Measurements from ENCODE around the gene FANCE. TPM values are rescaled to one million over a fixed set of nuclear protein-coding genes. Genes with fewer than 3 reads are reported as not detected.

The FANCE gene
- total and polyA plus RNA-seq, 9 of the 15 experiments (the other 6 are each of a cell fraction or from before 2014, with no cell fraction given): 5.7 to 30.2 (median 17.0) TPM

GRCh38 chr6:35507221-35507620, 55.1 kb downstream of the FANCE start:
- FAIRE-seq (no peak), DNase-seq (ENCODE audit: extremely low read depth in 1 of 4, low spot score in 3 of 4) (no peak), ATAC-seq (no peak)
- Histone ChIP-seq H3K27me3 (ENCODE audit: control insufficient read depth in 2 of 2, insufficient read depth in 2 of 2, low read length in 2 of 2) (peaks cover 47 to 69% of the 10 kb centered on the region in 2 experiments), H3K9ac (ENCODE audit: insufficient read depth in 1 of 2, low read depth in 2 of 2, low read length in 2 of 2) (no peak overlapping the region), H3K36me3 (ENCODE audit: control insufficient read depth, insufficient read depth, low read length) (no peaks in the 10 kb centered on the region), H3K4me2 (ENCODE audit: insufficient read depth, low read length) (no peak overlapping the region), H3K4me3 (no peak overlapping the region), H3K4me1 (replicated peaks in 1 of 2; ENCODE audit: control insufficient read depth in 2 of 2, insufficient read depth in 2 of 2, low read length in 2 of 2) (peaks cover 0 to 16% of the 10 kb centered on the region in 2 experiments; a peak in 2 of 5 replicates), H3K9me1 (ENCODE audit: control insufficient read depth, insufficient read depth, low read length) (no peaks in the 10 kb centered on the region), H4K20me1 (replicated peaks; ENCODE audit: control insufficient read depth, insufficient read depth, low read length) (peaks cover 7% of the 10 kb centered on the region; the same call in 1 of the 2 replicates), H3K9me3 (replicated peaks; ENCODE audit: control insufficient read depth, insufficient read depth, low read depth, low read length) (no peaks in the 10 kb centered on the region), H2AFZ (ENCODE audit: low read depth, low read length) (peak overlapping the region; percentile 17; the same call in 1 of the 2 replicates), H3K27ac (ENCODE audit: extremely low read depth, low read depth, low read length) (no peak overlapping the region), H3K79me2 (ENCODE audit: control insufficient read depth, insufficient read depth, low read length) (no peaks in the 10 kb centered on the region)
- in situ Hi-C loops (cut with MboI) (no loop called here), intact Hi-C loops (cut with micrococcal nuclease) (no loop called here)
- no TSS peak for BruUV-seq (replicated peaks)
- CTCF ChIA-PET (ENCODE audit: low intra/inter-chr PET ratio): no interaction called here
- POLR2A ChIA-PET: interaction anchor here (0.5 to 3.5 kb wide), 6 partner anchors 10 to 452 kb away, joined by 3 to 20 read pairs (median 3); partner anchors contain the start of gene TEAD3
- WGBS (ENCODE audit: insufficient coverage, low coverage, missing lambda C conversion rate): 16% methylated on average over 2 of the region's 2 CpGs
- no peak for TF ChIP-seq ZNF395 (CRISPR knock-in tag; IDR thresholded peaks at IDR 0.05)
- TF ChIP-seq ZNF639 (CRISPR knock-in tag; conservative IDR thresholded peaks at IDR 0.05 in 1 of 2, IDR thresholded peaks at IDR 0.05 in 1 of 2): no peak
- TF ChIP-seq ZNF212 (CRISPR knock-in tag; IDR thresholded peaks at IDR 0.05): no peak
